A549 (cell line): ENCODE results near the gene KRT40.

Experiments
- ELK1 ChIP-seq: fragments of 150-350 bp; IDR thresholded peaks from 2 replicates; pipeline ENCODE4 v1.6.1; 2014; ENCODE audit warnings: low read depth, mild to moderate bottlenecking, low read length
- EP300 ChIP-seq, 2 experiments: fragments of >200 bp; sonication (Bioruptor Twin); formaldehyde crosslinking; IDR thresholded peaks; 2 replicates in 1 of 2; 3 replicates in 1 of 2; pipeline ENCODE4 v1.6.1; 2016 to 2017
- MAFK ChIP-seq: fragments of 450-650 bp; IDR thresholded peaks from 2 replicates; pipeline ENCODE4 v1.6.1; 2014; ENCODE audit not compliant: partially characterized antibody
- MYC ChIP-seq: IDR thresholded peaks from 2 replicates; pipeline ENCODE4 v1.6.1; 2012; ENCODE audit warnings: mild to moderate bottlenecking, inconsistent platforms, low read length, improper control_type of control experiment, borderline replicate concordance
- POLR2A ChIP-seq: IDR thresholded peaks from 2 replicates; pipeline ENCODE4 v1.6.1; 2012; ENCODE audit warnings: mild to moderate bottlenecking, low read length
- POLR2AphosphoS2 ChIP-seq: conservative IDR thresholded peaks from 2 replicates; pipeline ENCODE4 v1.6.1; 2012; ENCODE audit warnings: low read length, improper control_type of control experiment, inconsistent platforms
- SMC3 ChIP-seq: fragments of >200 bp; sonication (Bioruptor Twin); formaldehyde crosslinking; IDR thresholded peaks from 3 replicates; pipeline ENCODE4 v1.6.1; 2018; ENCODE audit warnings: inconsistent platforms
- TF ChIP-seq, protein P1 (sequence below): fragments of >200 bp; sonication (Bioruptor Twin); formaldehyde crosslinking; IDR thresholded peaks from 3 replicates; pipeline ENCODE4 v1.5.1; 2016

GRCh38 chr17:41020336-41020735, 36.2 kb upstream of the KRT40 start:
- TF ChIP-seq, protein P1, sequence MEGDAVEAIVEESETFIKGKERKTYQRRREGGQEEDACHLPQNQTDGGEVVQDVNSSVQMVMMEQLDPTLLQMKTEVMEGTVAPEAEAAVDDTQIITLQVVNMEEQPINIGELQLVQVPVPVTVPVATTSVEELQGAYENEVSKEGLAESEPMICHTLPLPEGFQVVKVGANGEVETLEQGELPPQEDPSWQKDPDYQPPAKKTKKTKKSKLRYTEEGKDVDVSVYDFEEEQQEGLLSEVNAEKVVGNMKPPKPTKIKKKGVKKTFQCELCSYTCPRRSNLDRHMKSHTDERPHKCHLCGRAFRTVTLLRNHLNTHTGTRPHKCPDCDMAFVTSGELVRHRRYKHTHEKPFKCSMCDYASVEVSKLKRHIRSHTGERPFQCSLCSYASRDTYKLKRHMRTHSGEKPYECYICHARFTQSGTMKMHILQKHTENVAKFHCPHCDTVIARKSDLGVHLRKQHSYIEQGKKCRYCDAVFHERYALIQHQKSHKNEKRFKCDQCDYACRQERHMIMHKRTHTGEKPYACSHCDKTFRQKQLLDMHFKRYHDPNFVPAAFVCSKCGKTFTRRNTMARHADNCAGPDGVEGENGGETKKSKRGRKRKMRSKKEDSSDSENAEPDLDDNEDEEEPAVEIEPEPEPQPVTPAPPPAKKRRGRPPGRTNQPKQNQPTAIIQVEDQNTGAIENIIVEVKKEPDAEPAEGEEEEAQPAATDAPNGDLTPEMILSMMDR: no peak
- TF ChIP-seq ELK1: no peak
- TF ChIP-seq SMC3: no peak; the same call in 2 of the 3 replicates
- no peak for TF ChIP-seq POLR2A
- TF ChIP-seq EP300 (IDR thresholded peaks at IDR 0.05): no peak
- TF ChIP-seq MAFK: no peak
- TF ChIP-seq MYC: no peak
- TF ChIP-seq POLR2AphosphoS2: no peak
